ENCODE data around the gene ACSL5.

GRCh38 chr10:112365014-112365432 lies 8.9 kb upstream of the ACSL5 start:
- no peak for TF ChIP-seq POLR2A (IDR thresholded peaks at IDR 0.05; ENCODE audit: low read length)
- no peak for TF ChIP-seq GATA1 (IDR thresholded peaks at IDR 0.05; ENCODE audit: low read depth, low read length)

All from erythroblast (primary cell).